Measurements from ENCODE around the gene PIR. TPM values are rescaled to one million over a fixed set of nuclear protein-coding genes. Genes with fewer than 3 reads are reported as not detected.

PIR gene
- total RNA-seq, 1 donor from 2014 or later: 13.0 TPM

- H3K36me3 ChIP-seq: peaks cover 7% of the 10 kb centered on the region
- H3K9me3 ChIP-seq (replicated peaks): no peaks in the 10 kb centered on the region
- TF ChIP-seq CTCF (IDR thresholded peaks at IDR 0.05; ENCODE audit: borderline replicate concordance): no peak
- intact Hi-C loops (cut with micrococcal nuclease): no loop called here
- no peak for DNase-seq
- H3K27me3 ChIP-seq (ENCODE audit: low read depth): no peaks in the 10 kb centered on the region
- H3K27ac ChIP-seq (replicated peaks): peak overlapping the region; percentile 90
- peak overlapping the region; percentile 85 for H3K4me3 ChIP-seq
- H3K4me1 ChIP-seq: peaks cover 23% of the 10 kb centered on the region
Observed at GRCh38 chrX:15336023-15336413, 157.1 kb downstream of the PIR start.

- no peaks in the 10 kb centered on the region for H3K9me3 ChIP-seq (replicated peaks)
- intact Hi-C loops (cut with micrococcal nuclease): no loop called here
Observed at GRCh38 chrX:15335135-15336022, 157.8 kb downstream of the PIR start, which contains the start of gene PIGA. PIGA (minus strand) TSS chrX:15335523; CDS start chrX:15331930, 3,593 bp downstream.

More at GRCh38 chrX:15335135-15336022, 157.8 kb downstream of the PIR start, which contains the start of gene PIGA:
- Histone ChIP-seq H3K4me1 (peaks cover 23% of the 10 kb centered on the region), H3K27me3 (ENCODE audit: low read depth) (no peaks in the 10 kb centered on the region), H3K36me3 (peaks cover 7% of the 10 kb centered on the region), H3K27ac (replicated peaks) (peak within 1 kb of the TSS; percentile 90), H3K4me3 (peak within 1 kb of the TSS; percentile 85)
- DNase-seq: peak; percentile 94
- TF ChIP-seq CTCF (IDR thresholded peaks at IDR 0.05; ENCODE audit: borderline replicate concordance): no peak

Other genes starting within 250 kb of the PIR start
- 1.3 TPM for gene ASB9, start 223.2 kb downstream of the PIR start, total RNA-seq
- gene ASB11, start 177.7 kb downstream of the PIR start, total RNA-seq: 116 TPM
- 3.8 TPM for gene PIGA, start 157.8 kb downstream of the PIR start, total RNA-seq
- 8.3 TPM for gene VEGFD, start 108.9 kb downstream of the PIR start, total RNA-seq
- 3.3 TPM for gene BMX, start 7.5 kb upstream of the PIR start, total RNA-seq
- gene ACE2, start 107.6 kb upstream of the PIR start, total RNA-seq: 14.0 TPM
- gene CLTRN, start 171.5 kb upstream of the PIR start, total RNA-seq: 0.66 TPM
- gene CA5B, start 244.9 kb upstream of the PIR start, total RNA-seq: 3.2 TPM

Measured in left ventricle myocardium inferior (tissue), 1 donor.